K562 (cell line): ENCODE results near the gene ATP13A5. TPM values are rescaled to one million over a fixed set of nuclear protein-coding genes. Genes with fewer than 3 reads are reported as not detected.

Experiments used
- ATAC-seq: fragments of 200-7000 bp; cut with Tn5 transposase; 3 replicates; pipeline ENCODE4 v1.9.1; 2020; ENCODE audit warnings: moderate library complexity
- BruUV-seq: library from RNA; stranded (reverse); fragments of 400-500 nt; replicated peaks from 2 replicates; lab custom pipeline; 2021; lab: Mats Ljungman, UMichigan
- CTCF ChIA-PET: fragments of 300-600 bp; formaldehyde crosslinking; extraction: SDS; loops from one replicate; lab custom pipeline; 2021; ENCODE audit warnings: low intra/inter-chr PET ratio; lab: Yijun Ruan, JAX
- POLR2A ChIA-PET: fragments of 300-600, 350-650 bp; sonication (Branson Sonifier 250); formaldehyde crosslinking; extraction: SDS; loops from one replicate; lab custom pipeline; 2021; ENCODE audit warnings: antibody characterized with exemption, inconsistent platforms; lab: Yijun Ruan, JAX
- DNase-seq, 4 experiments: peaks; one replicate each; pipeline versions ENCODE4 v3.0.0 to v3.0.0-alpha.2; 2011 to 2018; ENCODE audit warnings: low spot score in 3 of 4, mixed read lengths in 3 of 4; ENCODE audit errors: extremely low read depth in 1 of 4
- FAIRE-seq: peaks from 2 replicates; lab custom pipeline; 2011; peaks lifted over from hg19 to GRCh38; lab: Jason Lieb, UNC
- H2AFZ ChIP-seq: 2 replicates; pipeline ENCODE4 v1.6.0; 2011; ENCODE audit warnings: low read depth, low read length, control low read depth, inconsistent platforms
- H3K27ac ChIP-seq: fragments of 200-600 bp; 3 replicates; pipeline ENCODE4 v1.8.0; 2011; ENCODE audit warnings: low read depth, mild to moderate bottlenecking, control low read depth, inconsistent platforms, low read length, moderate library complexity, mixed read lengths; ENCODE audit errors: extremely low read depth
- H3K27me3 ChIP-seq, 2 experiments: fragments of 300-600 bp in 1 of 2; 2 replicates in 1 of 2; 3 replicates in 1 of 2; pipeline versions ENCODE4 v1.6.0 to v1.8.0; 2011; ENCODE audit warnings: inconsistent platforms in 2 of 2, low read length in 2 of 2, mild to moderate bottlenecking in 1 of 2, mixed read lengths in 1 of 2, moderate library complexity in 1 of 2; ENCODE audit not compliant: control insufficient read depth in 2 of 2, insufficient read depth in 2 of 2
- H3K36me3 ChIP-seq: fragments of 300-600 bp; 3 replicates; pipeline ENCODE4 v1.8.0; 2011; ENCODE audit warnings: mild to moderate bottlenecking, low read length, inconsistent platforms; ENCODE audit not compliant: control insufficient read depth, insufficient read depth
- H3K4me1 ChIP-seq, 2 experiments: fragments of 200-600 bp in 1 of 2; replicated peaks in 1 of 2; 2 replicates in 1 of 2; 3 replicates in 1 of 2; pipeline versions ENCODE4 v1.5.1 to v1.8.0; 2011; ENCODE audit warnings: inconsistent platforms in 2 of 2, low read length in 2 of 2, mild to moderate bottlenecking in 1 of 2, mixed read lengths in 1 of 2, moderate library complexity in 1 of 2; ENCODE audit not compliant: control insufficient read depth in 2 of 2, insufficient read depth in 2 of 2
- H3K4me2 ChIP-seq: 2 replicates; pipeline ENCODE4 v1.6.1; 2011; ENCODE audit warnings: low read length, control low read depth, inconsistent platforms, mixed read lengths; ENCODE audit not compliant: insufficient read depth
- H3K4me3 ChIP-seq: fragments of 200-600 bp; sonication (generic), shearing (Covaris generic); 2 replicates; pipeline ENCODE4 v1.5.1; 2016; ENCODE audit warnings: control low read depth, inconsistent platforms
- H3K79me2 ChIP-seq: fragments of 200-600 bp; 3 replicates; pipeline ENCODE4 v1.8.0; 2011; ENCODE audit warnings: low read length, inconsistent platforms; ENCODE audit not compliant: control insufficient read depth, insufficient read depth
- H3K9ac ChIP-seq, 2 experiments: 2 replicates each; pipeline versions ENCODE4 v1.6.0 to v1.6.1; 2011; ENCODE audit warnings: low read depth in 2 of 2, low read length in 2 of 2, control low read depth in 1 of 2, inconsistent platforms in 1 of 2, mild to moderate bottlenecking in 1 of 2, mixed read lengths in 1 of 2; ENCODE audit not compliant: insufficient read depth in 1 of 2
- H3K9me1 ChIP-seq: one replicate; pipeline ENCODE4 v1.6.0; 2011; ENCODE audit warnings: inconsistent platforms, mild to moderate bottlenecking, low read length, moderate library complexity; ENCODE audit not compliant: control insufficient read depth, insufficient read depth
- H3K9me3 ChIP-seq: replicated peaks from 2 replicates; pipeline ENCODE4 v1.5.1; 2011; ENCODE audit warnings: low read depth, low read length, inconsistent platforms; ENCODE audit not compliant: control insufficient read depth, insufficient read depth
- H4K20me1 ChIP-seq: replicated peaks from 2 replicates; pipeline ENCODE4 v1.6.1; 2011; ENCODE audit warnings: low read length, inconsistent platforms, mixed read lengths; ENCODE audit not compliant: control insufficient read depth, insufficient read depth
- BCOR ChIP-seq: fragments of 450-650 bp; IDR thresholded peaks from 2 replicates; pipeline ENCODE4 v1.6.1; 2016
- CBX2 ChIP-seq: fragments of 200-600 bp; sonication (generic); IDR thresholded peaks from one replicate; pipeline ENCODE4 v1.6.1; 2012; ENCODE audit warnings: mild to moderate bottlenecking, low read length, inconsistent platforms; ENCODE audit not compliant: insufficient read depth, poor library complexity, severe bottlenecking
- CHCHD3 ChIP-seq: fragments of 250-450 bp; sonication (Bioruptor Pico); IDR thresholded peaks from 2 replicates; pipeline ENCODE4 v2.1.2; 2022; ENCODE audit warnings: mild to moderate bottlenecking
- ELF4 ChIP-seq: fragments of 450-650 bp; formaldehyde crosslinking; IDR thresholded peaks from 2 replicates; pipeline ENCODE4 v1.4.0; 2022; ENCODE audit warnings: missing genetic modification characterization
- HSF4 ChIP-seq: fragments of 250-450 bp; sonication (Bioruptor Pico); IDR thresholded peaks from 2 replicates; pipeline ENCODE4 v2.1.2; 2022; ENCODE audit warnings: mild to moderate bottlenecking, moderate library complexity, borderline replicate concordance
- MEF2A ChIP-seq: IDR thresholded peaks from 2 replicates; pipeline ENCODE4 v1.6.1; 2011; ENCODE audit warnings: low read depth, mild to moderate bottlenecking, low read length, moderate library complexity; ENCODE audit not compliant: control insufficient read depth
- MTA1 ChIP-seq: fragments of 450-650 bp; IDR thresholded peaks from 2 replicates; pipeline ENCODE4 v1.6.1; 2017; ENCODE audit warnings: borderline replicate concordance
- MTA2 ChIP-seq: fragments of 450-650 bp; IDR thresholded peaks from 2 replicates; pipeline ENCODE4 v1.6.1; 2016; ENCODE audit warnings: low read depth
- MYC ChIP-seq, 2 experiments: fragments of 250-450 bp in 1 of 2; sonication (Bioruptor Pico) in 1 of 2; IDR thresholded peaks; 2 replicates each; pipeline versions ENCODE4 v1.5.1 to v1.6.1; 2012 to 2021; ENCODE audit warnings: low read depth in 2 of 2, borderline replicate concordance in 1 of 2, improper control_type of control experiment in 1 of 2, low read length in 1 of 2, mild to moderate bottlenecking in 1 of 2, moderate library complexity in 1 of 2
- NFYB ChIP-seq: IDR thresholded peaks from 2 replicates; pipeline ENCODE4 v1.6.1; 2011; ENCODE audit warnings: mild to moderate bottlenecking, moderate library complexity; ENCODE audit not compliant: insufficient read length; ENCODE audit errors: extremely low read depth
- PML ChIP-seq: IDR thresholded peaks from 2 replicates; pipeline ENCODE4 v1.6.1; 2012; ENCODE audit warnings: low read length, inconsistent platforms
- RBM17 ChIP-seq: fragments of 200-400 bp; formaldehyde crosslinking; IDR thresholded peaks from 2 replicates; pipeline ENCODE4 v1.6.1; 2017; ENCODE audit warnings: low read depth, mild to moderate bottlenecking, low read length, borderline replicate concordance
- SMARCA4 ChIP-seq: fragments of 450-650 bp; IDR thresholded peaks from 2 replicates; pipeline ENCODE4 v1.6.1; 2016
- TGIF2 ChIP-seq: sonication (generic); formaldehyde crosslinking; IDR thresholded peaks from 2 replicates; pipeline ENCODE4 v1.8.1; 2022; ENCODE audit warnings: mild to moderate bottlenecking, missing genetic modification reagents, moderate library complexity
- ZNF79 ChIP-seq: fragments of 250-450 bp; sonication (Bioruptor Pico); IDR thresholded peaks from 2 replicates; pipeline ENCODE4 v1.4.0; 2020; ENCODE audit warnings: low read depth, mild to moderate bottlenecking, moderate library complexity
- WGBS: fragments of 100-300 bp; shearing (Covaris generic); methylation state at CpG from one replicate; pipeline ENCODE4 v1.1.6; 2016; ENCODE audit warnings: low coverage, mixed read lengths; ENCODE audit not compliant: insufficient coverage; ENCODE audit errors: missing lambda C conversion rate; 5-methylcytosine and 5-hydroxymethylcytosine counted together
- in situ Hi-C: fragments of 300-500 bp; cut with MboI; formaldehyde crosslinking; loops from 4 replicates; pipeline ENCODE4 v1.15.0; 2018; ENCODE audit warnings: inconsistent platforms, mixed read lengths
- intact Hi-C: fragments of 100-400 bp; cut with micrococcal nuclease; formaldehyde crosslinking; loops from 2 replicates; pipeline ENCODE4 v1.14.2; 2022
- polyA plus RNA-seq, 8 experiments: library from polyadenylated mRNA; depleted of rRNA in 4 of 8; stranded (reverse) in 5 of 8; unstranded in 3 of 8; fragments of >200 nt; fragmentation: Nextera tagmentation in 2 of 8; fragmentation: Illumina TruSeq in 1 of 8; extraction: Ambion mirVana in 2 of 8; extraction: Trizol in 1 of 8; gene quantifications; 2 replicates each; pipeline versions ENCODE4 v1.2.1 to v1.2.3, GENCODE V29; 2011 to 2014; ENCODE audit warnings: inconsistent platforms in 1 of 8, missing spikeins in 1 of 8
- total RNA-seq, 7 experiments: library from RNA; depleted of rRNA in 6 of 7; stranded (reverse); fragments of >200 nt in 6 of 7; fragmentation: Illumina TruSeq in 2 of 7; extraction: Trizol in 2 of 7; gene quantifications; 2 replicates each; pipeline versions ENCODE4 v1.2.1 to v1.2.3, GENCODE V29; 2011 to 2021; ENCODE audit warnings: low replicate concordance in 1 of 7
- TF ChIP-seq, protein P1 (sequence below): sonication (generic); formaldehyde crosslinking; IDR thresholded peaks from 2 replicates; pipeline ENCODE4 v1.8.0; 2022; ENCODE audit warnings: mild to moderate bottlenecking, missing genetic modification reagents

The ATP13A5 gene
- total and polyA plus RNA-seq, 9 of the 15 experiments (the other 6 are each of a cell fraction or from before 2014, with no cell fraction given), result not detected

DNA sequence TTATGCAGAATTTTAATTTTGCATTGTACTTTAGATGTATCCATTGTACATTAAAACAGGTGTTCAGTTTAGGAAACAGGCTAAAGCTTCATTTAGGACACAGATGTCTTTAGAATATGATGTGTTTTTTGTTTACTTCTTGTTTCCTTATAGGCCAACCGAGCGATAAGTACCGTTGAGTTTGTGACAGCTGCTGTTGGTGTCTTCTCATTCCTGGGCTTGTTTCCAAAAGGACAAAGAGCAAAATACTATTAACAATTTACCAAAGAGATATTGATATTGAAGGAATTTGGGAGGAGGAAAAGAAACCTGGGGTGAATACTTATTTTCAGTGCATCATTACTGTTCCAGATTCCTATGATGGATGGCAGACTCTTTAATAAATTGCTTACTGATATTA lies 108.1 kb downstream of the ATP13A5 start (continued):
- TF ChIP-seq CHCHD3 (CRISPR knock-in tag) (no peak), TGIF2 (CRISPR knock-in tag) (no peak), MTA1 (no peak), HSF4 (no peak), SMARCA4 (no peak)

DNA sequence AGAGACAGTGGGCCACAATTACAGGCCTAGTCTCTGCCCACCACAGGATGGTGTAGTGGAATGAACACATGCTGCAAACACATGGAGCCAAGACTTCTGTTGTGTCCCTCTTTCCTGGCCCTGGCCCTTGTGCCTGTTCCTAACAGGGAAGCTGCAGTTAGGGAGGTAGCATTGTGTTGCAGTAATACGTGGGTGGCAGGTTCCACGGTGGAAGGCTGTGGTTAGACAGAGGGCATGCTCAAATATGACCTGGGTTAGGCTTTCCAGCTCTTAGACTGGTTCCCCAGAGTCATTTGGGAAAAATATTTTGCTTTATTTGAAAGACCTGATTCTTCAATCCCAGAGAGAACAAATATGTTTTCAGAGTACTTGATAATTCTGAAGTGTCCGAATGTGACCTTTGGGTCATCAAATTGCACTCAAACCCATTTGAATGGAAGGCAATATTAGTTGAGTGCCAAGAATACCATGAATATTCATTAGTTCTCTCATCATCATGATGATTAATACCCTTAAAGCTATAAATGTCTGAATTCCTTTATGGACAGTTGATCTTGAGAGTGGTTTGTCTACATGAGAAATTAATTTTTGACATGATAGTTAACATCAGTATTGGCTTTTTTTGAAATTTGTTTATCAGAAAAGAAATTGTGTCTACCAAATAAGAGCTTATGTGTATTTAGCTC lies 109.1 kb downstream of the ATP13A5 start:
- no peaks in the 10 kb centered on the region for H3K27me3 ChIP-seq
- H3K9ac ChIP-seq, result no peak overlapping the region
- DNase-seq (no peak), ATAC-seq (no peak), FAIRE-seq (no peak)
- in situ Hi-C loops, result no loop called here
- H3K4me1 ChIP-seq, result no peaks in the 10 kb centered on the region
- no peak overlapping the region for H3K4me2 ChIP-seq
- H4K20me1 ChIP-seq, result no peaks in the 10 kb centered on the region
- no peaks in the 10 kb centered on the region for H3K36me3 ChIP-seq
- BruUV-seq, result no TSS peak
- POLR2A ChIA-PET, result no interaction called here
- no peaks in the 10 kb centered on the region for H3K9me1 ChIP-seq
- WGBS, result 9% methylated on average over 3 of the region's 3 CpGs
- no peak overlapping the region for H3K27ac ChIP-seq
- intact Hi-C loops, result no loop called here
- H3K79me2 ChIP-seq, result no peaks in the 10 kb centered on the region
- H2AFZ ChIP-seq, result no peak overlapping the region
- H3K9me3 ChIP-seq, result no peaks in the 10 kb centered on the region
- H3K4me3 ChIP-seq, result no peak overlapping the region
- CTCF ChIA-PET, result no interaction called here
- no peak for TF ChIP-seq CBX2
- TF ChIP-seq MYC (IDR thresholded peaks at IDR 0.05; ENCODE audit: low read depth, low read length), result no peak
- no peak for TF ChIP-seq MYC (CRISPR knock-in tag; IDR thresholded peaks at IDR 0.05; ENCODE audit: borderline replicate concordance, low read depth)
- no peak for TF ChIP-seq RBM17
- TF ChIP-seq MEF2A, result no peak
- no peak for TF ChIP-seq PML
- no peak for TF ChIP-seq BCOR
- TF ChIP-seq NFYB, result no peak
- TF ChIP-seq MTA2, result no peak
- TF ChIP-seq ZNF79 (CRISPR knock-in tag), result no peak
- TF ChIP-seq, protein P1, sequence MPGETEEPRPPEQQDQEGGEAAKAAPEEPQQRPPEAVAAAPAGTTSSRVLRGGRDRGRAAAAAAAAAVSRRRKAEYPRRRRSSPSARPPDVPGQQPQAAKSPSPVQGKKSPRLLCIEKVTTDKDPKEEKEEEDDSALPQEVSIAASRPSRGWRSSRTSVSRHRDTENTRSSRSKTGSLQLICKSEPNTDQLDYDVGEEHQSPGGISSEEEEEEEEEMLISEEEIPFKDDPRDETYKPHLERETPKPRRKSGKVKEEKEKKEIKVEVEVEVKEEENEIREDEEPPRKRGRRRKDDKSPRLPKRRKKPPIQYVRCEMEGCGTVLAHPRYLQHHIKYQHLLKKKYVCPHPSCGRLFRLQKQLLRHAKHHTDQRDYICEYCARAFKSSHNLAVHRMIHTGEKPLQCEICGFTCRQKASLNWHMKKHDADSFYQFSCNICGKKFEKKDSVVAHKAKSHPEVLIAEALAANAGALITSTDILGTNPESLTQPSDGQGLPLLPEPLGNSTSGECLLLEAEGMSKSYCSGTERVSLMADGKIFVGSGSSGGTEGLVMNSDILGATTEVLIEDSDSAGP (CRISPR knock-in tag), result no peak
- TF ChIP-seq ELF4 (CRISPR knock-in tag), result no peak
